CD14-positive monocyte (primary cell): ENCODE data around the gene DCP2. TPM values are rescaled to one million over a fixed set of nuclear protein-coding genes. Genes with fewer than 3 reads are reported as not detected.

Experiments
- DNase-seq, 3 donors: peaks; one replicate each; pipeline ENCODE4 v3.0.0-alpha.2; 2011 to 2022
- H2AFZ ChIP-seq: 2 replicates; pipeline ENCODE4 v1.6.0; 2012; ENCODE audit warnings: mild to moderate bottlenecking, low read depth, low read length, inconsistent platforms; ENCODE audit not compliant: insufficient read depth, poor library complexity, severe bottlenecking
- H3K27ac ChIP-seq, 2 donors: 1 replicate in 1 of 2; 2 replicates in 1 of 2; pipeline ENCODE4 v1.5.1; 2012 to 2013; ENCODE audit warnings: low read length in 2 of 2, control low read depth in 1 of 2, inconsistent platforms in 1 of 2, low read depth in 1 of 2, mild to moderate bottlenecking in 1 of 2
- H3K27me3 ChIP-seq, 2 donors: one replicate each; pipeline versions ENCODE4 v1.6.0 to v1.6.1; 2011 to 2013; ENCODE audit warnings: low read length in 2 of 2; ENCODE audit not compliant: control insufficient read depth in 2 of 2, insufficient read depth in 2 of 2
- H3K36me3 ChIP-seq, 2 donors: replicated peaks in 1 of 2; 1 replicate in 1 of 2; 2 replicates in 1 of 2; pipeline versions ENCODE4 v1.5.1 to v1.6.1; 2012 to 2013; ENCODE audit warnings: low read length in 2 of 2, control low read depth in 1 of 2, inconsistent platforms in 1 of 2, mild to moderate bottlenecking in 1 of 2; ENCODE audit not compliant: insufficient read depth in 2 of 2, control insufficient read depth in 1 of 2
- H3K4me1 ChIP-seq, 2 donors: 1 replicate in 1 of 2; 2 replicates in 1 of 2; pipeline versions ENCODE4 v1.5.1 to v1.6.1; 2012 to 2013; ENCODE audit warnings: low read length in 2 of 2, control low read depth in 1 of 2, inconsistent platforms in 1 of 2, mild to moderate bottlenecking in 1 of 2, moderate library complexity in 1 of 2; ENCODE audit not compliant: insufficient read depth in 2 of 2, control insufficient read depth in 1 of 2
- H3K4me2 ChIP-seq: replicated peaks from 2 replicates; pipeline ENCODE3; 2012; ENCODE audit warnings: low read length, moderate library complexity, mild to moderate bottlenecking; ENCODE audit not compliant: poor library complexity, severe bottlenecking; ENCODE audit errors: extremely low read depth
- H3K4me3 ChIP-seq, 3 experiments: fragments of 200-600 bp in 1 of 3; sonication (generic) in 1 of 3; replicated peaks in 1 of 3; 1 replicate in 2 of 3; 2 replicates in 1 of 3; pipeline ENCODE4 v1.5.1; 2011 to 2013; ENCODE audit warnings: low read length in 3 of 3, mild to moderate bottlenecking in 3 of 3, control low read depth in 2 of 3, low read depth in 2 of 3, inconsistent platforms in 1 of 3, moderate library complexity in 1 of 3
- H3K79me2 ChIP-seq: 2 replicates; pipeline ENCODE4 v1.6.0; 2012; ENCODE audit warnings: mild to moderate bottlenecking, control low read depth, inconsistent platforms, low read length, moderate library complexity; ENCODE audit not compliant: insufficient read depth
- H3K9ac ChIP-seq: 2 replicates; pipeline ENCODE4 v1.6.0; 2017; ENCODE audit warnings: low read length, mild to moderate bottlenecking; ENCODE audit not compliant: insufficient read depth, poor library complexity, severe bottlenecking
- H3K9me3 ChIP-seq, 2 donors: replicated peaks in 1 of 2; 1 replicate in 1 of 2; 2 replicates in 1 of 2; pipeline versions ENCODE4 v1.5.1 to v1.6.1; 2012 to 2013; ENCODE audit warnings: low read length in 2 of 2, control low read depth in 1 of 2; ENCODE audit not compliant: control insufficient read depth in 1 of 2, insufficient read depth in 1 of 2
- H4K20me1 ChIP-seq: 2 replicates; pipeline ENCODE4 v1.6.0; 2012; ENCODE audit warnings: mild to moderate bottlenecking, low read length, control low read depth, moderate library complexity; ENCODE audit not compliant: insufficient read depth
- H3K27ac Mint-ChIP-seq, 7 donors: one replicate each; pipeline ENCODE4 v1.8.0; 2020; ENCODE audit warnings: mild to moderate bottlenecking in 7 of 7, mixed read lengths in 7 of 7, moderate library complexity in 6 of 7, inconsistent platforms in 2 of 7
- H3K27me3 Mint-ChIP-seq, 3 donors: one replicate each; pipeline ENCODE4 v1.8.0; 2021 to 2022; ENCODE audit warnings: low read depth in 3 of 3, mild to moderate bottlenecking in 3 of 3, mixed read lengths in 3 of 3, moderate library complexity in 3 of 3, inconsistent platforms in 1 of 3
- H3K36me3 Mint-ChIP-seq, 2 donors: one replicate each; pipeline ENCODE4 v1.8.0; 2020; ENCODE audit warnings: mixed read lengths in 2 of 2, inconsistent platforms in 1 of 2, mild to moderate bottlenecking in 1 of 2
- H3K4me1 Mint-ChIP-seq: one replicate; pipeline ENCODE4 v1.8.0; 2020; ENCODE audit warnings: mild to moderate bottlenecking, mixed read lengths
- H3K4me3 Mint-ChIP-seq, 2 donors: one replicate each; pipeline ENCODE4 v1.8.0; 2020; ENCODE audit warnings: mild to moderate bottlenecking in 2 of 2, mixed read lengths in 2 of 2, moderate library complexity in 1 of 2
- H3K9me3 Mint-ChIP-seq, 7 donors: one replicate each; pipeline ENCODE4 v1.8.0; 2020 to 2022; ENCODE audit warnings: mixed read lengths in 7 of 7, mild to moderate bottlenecking in 6 of 7, moderate library complexity in 6 of 7, inconsistent platforms in 2 of 7
- CTCF ChIP-seq: fragments of 200-600 bp; IDR thresholded peaks from one replicate; pipeline ENCODE4 v1.8.0; 2022; ENCODE audit warnings: antibody characterized with exemption, mild to moderate bottlenecking
- WGBS: methylation state at CpG from one replicate; pipeline ENCODE4 v1.1.5; 2013; ENCODE audit warnings: missing lambda C conversion rate; ENCODE audit not compliant: insufficient coverage; 5-methylcytosine and 5-hydroxymethylcytosine counted together
- intact Hi-C, 2 donors: fragments of 100-400 bp; cut with micrococcal nuclease; formaldehyde crosslinking; loops; one replicate each; pipeline versions ENCODE4 v1.15.0 to v1.15.1; 2023
- polyA plus RNA-seq, 3 donors: library from polyadenylated mRNA; depleted of rRNA in 1 of 3; unstranded in 2 of 3; stranded (reverse) in 1 of 3; fragments of 300-500 nt in 2 of 3; fragments of >200 nt in 1 of 3; fragmentation: Illumina TruSeq in 2 of 3; gene quantifications; 1 replicate in 2 of 3; 2 replicates in 1 of 3; pipeline ENCODE4 v1.2.3, GENCODE V29; 2012 to 2021

Gene DCP2
- polyA plus RNA-seq, 3 donors: 24.0 to 62.2 (median 58.9) TPM

GRCh38 chr5:112965733-112966306 lies 10.8 kb upstream of the DCP2 start:
- Mint-ChIP-seq H3K27me3 (no peaks in the 10 kb centered on the region), H3K36me3 (no peaks in the 10 kb centered on the region), H3K9me3 (no peaks in the 10 kb centered on the region), H3K27ac (peak overlapping the region in 1 of 7 donors; percentile 30), H3K4me3 (no peak overlapping the region), H3K4me1 (peaks cover 34% of the 10 kb centered on the region)
- no peak for DNase-seq
- no peak for TF ChIP-seq CTCF
- Histone ChIP-seq H3K36me3 (no peaks in the 10 kb centered on the region), H3K9me3 (no peaks in the 10 kb centered on the region), H3K4me1 (peaks cover 29 to 35% of the 10 kb centered on the region in 2 donors), H2AFZ (no peak overlapping the region), H3K4me3 (no peak overlapping the region), H3K4me2 (no peak overlapping the region), H4K20me1 (no peaks in the 10 kb centered on the region), H3K79me2 (no peaks in the 10 kb centered on the region), H3K9ac (no peak overlapping the region), H3K27ac (no peak overlapping the region), H3K27me3 (no peaks in the 10 kb centered on the region)
- WGBS: 84% methylated on average over 2 of the region's 8 CpGs
- intact Hi-C loops: no loop called here

- no peak overlapping the region for H3K4me3 ChIP-seq
- no peak overlapping the region for H2AFZ ChIP-seq
- no peak overlapping the region for H3K4me2 ChIP-seq
- H3K36me3 ChIP-seq: no peaks in the 10 kb centered on the region
- H3K27me3 ChIP-seq: no peaks in the 10 kb centered on the region
- 96% methylated on average over 4 of the region's 6 CpGs for WGBS
- H3K4me3 Mint-ChIP-seq: no peak overlapping the region
- H3K9ac ChIP-seq: no peak overlapping the region
- no peaks in the 10 kb centered on the region for H4K20me1 ChIP-seq
- H3K27me3 Mint-ChIP-seq: peaks cover 0 to under 1% (median 0%) of the 10 kb centered on the region in 3 donors
- H3K9me3 ChIP-seq: no peaks in the 10 kb centered on the region
- no peak for DNase-seq
- TF ChIP-seq CTCF: no peak
- peaks cover 24 to 29% of the 10 kb centered on the region in 2 donors for H3K4me1 ChIP-seq
- H3K27ac Mint-ChIP-seq: peak overlapping the region in 1 of 7 donors; percentile 3
- no peaks in the 10 kb centered on the region for H3K9me3 Mint-ChIP-seq
- no peaks in the 10 kb centered on the region for H3K79me2 ChIP-seq
- intact Hi-C loops: no loop called here
- no peak overlapping the region for H3K27ac ChIP-seq
- peaks cover 28% of the 10 kb centered on the region for H3K4me1 Mint-ChIP-seq
- H3K36me3 Mint-ChIP-seq: no peaks in the 10 kb centered on the region
Observed at GRCh38 chr5:112967520-112968083, 9.0 kb upstream of the DCP2 start.
